ENCODE measurements around the gene SARDH.

GRCh38 chr9:133777871-133778270 is 39.7 kb upstream of the SARDH start:
- TF ChIP-seq CTCF (optimal IDR thresholded peaks at IDR 0.05 in 1 of 3, IDR thresholded peaks at IDR 0.05 in 1 of 3, conservative IDR thresholded peaks at IDR 0.05 in 1 of 3; ENCODE audit: extremely low read depth in 1 of 3, insufficient read depth in 2 of 3, low read length in 3 of 3) (no peak), EZH2 (IDR thresholded peaks at IDR 0.05; ENCODE audit: low read length) (no peak)

Data from keratinocyte (primary cell).